Panc1 (cell line): Measurements from ENCODE around the gene DALRD3.

Source experiments
- TF ChIP-seq, protein P1 (sequence below), 2 experiments: IDR thresholded peaks; 2 replicates each; pipeline ENCODE4 v1.6.1; 2011 to 2012; ENCODE audit warnings: low read depth in 2 of 2, control low read depth in 1 of 2, low read length in 1 of 2, mild to moderate bottlenecking in 1 of 2, moderate library complexity in 1 of 2; ENCODE audit not compliant: insufficient read depth in 1 of 2
- TF ChIP-seq, protein P2 (sequence below): fragments of 450-650 bp; IDR thresholded peaks from 2 replicates; pipeline ENCODE4 v1.5.1; 2017; ENCODE audit warnings: mild to moderate bottlenecking

DNA sequence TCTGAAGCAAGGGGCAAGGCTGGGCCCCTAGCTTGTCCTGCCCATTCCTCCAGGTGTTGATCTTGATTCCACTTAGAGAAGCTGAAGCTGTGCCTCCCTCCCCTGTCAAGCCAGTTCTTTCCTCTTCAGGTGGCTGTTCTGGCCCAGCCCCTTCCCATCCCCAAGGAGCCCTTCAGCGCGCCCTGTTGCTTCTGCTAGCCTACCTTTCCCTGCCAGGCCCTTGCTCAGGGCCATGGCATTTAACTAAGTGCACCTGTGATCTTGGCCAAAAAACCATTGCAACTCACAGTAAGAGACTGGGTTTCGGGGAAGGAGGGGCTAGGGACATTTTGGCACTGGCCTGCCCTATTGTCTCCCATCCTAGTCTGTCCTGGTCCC, 13.1 kb downstream of the DALRD3 start:
- TF ChIP-seq, protein P1, sequence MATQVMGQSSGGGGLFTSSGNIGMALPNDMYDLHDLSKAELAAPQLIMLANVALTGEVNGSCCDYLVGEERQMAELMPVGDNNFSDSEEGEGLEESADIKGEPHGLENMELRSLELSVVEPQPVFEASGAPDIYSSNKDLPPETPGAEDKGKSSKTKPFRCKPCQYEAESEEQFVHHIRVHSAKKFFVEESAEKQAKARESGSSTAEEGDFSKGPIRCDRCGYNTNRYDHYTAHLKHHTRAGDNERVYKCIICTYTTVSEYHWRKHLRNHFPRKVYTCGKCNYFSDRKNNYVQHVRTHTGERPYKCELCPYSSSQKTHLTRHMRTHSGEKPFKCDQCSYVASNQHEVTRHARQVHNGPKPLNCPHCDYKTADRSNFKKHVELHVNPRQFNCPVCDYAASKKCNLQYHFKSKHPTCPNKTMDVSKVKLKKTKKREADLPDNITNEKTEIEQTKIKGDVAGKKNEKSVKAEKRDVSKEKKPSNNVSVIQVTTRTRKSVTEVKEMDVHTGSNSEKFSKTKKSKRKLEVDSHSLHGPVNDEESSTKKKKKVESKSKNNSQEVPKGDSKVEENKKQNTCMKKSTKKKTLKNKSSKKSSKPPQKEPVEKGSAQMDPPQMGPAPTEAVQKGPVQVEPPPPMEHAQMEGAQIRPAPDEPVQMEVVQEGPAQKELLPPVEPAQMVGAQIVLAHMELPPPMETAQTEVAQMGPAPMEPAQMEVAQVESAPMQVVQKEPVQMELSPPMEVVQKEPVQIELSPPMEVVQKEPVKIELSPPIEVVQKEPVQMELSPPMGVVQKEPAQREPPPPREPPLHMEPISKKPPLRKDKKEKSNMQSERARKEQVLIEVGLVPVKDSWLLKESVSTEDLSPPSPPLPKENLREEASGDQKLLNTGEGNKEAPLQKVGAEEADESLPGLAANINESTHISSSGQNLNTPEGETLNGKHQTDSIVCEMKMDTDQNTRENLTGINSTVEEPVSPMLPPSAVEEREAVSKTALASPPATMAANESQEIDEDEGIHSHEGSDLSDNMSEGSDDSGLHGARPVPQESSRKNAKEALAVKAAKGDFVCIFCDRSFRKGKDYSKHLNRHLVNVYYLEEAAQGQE (IDR thresholded peaks at IDR 0.05; ENCODE audit: insufficient read depth in 1 of 2, low read depth in 2 of 2, low read length in 1 of 2), result no peak
- TF ChIP-seq, protein P2, sequence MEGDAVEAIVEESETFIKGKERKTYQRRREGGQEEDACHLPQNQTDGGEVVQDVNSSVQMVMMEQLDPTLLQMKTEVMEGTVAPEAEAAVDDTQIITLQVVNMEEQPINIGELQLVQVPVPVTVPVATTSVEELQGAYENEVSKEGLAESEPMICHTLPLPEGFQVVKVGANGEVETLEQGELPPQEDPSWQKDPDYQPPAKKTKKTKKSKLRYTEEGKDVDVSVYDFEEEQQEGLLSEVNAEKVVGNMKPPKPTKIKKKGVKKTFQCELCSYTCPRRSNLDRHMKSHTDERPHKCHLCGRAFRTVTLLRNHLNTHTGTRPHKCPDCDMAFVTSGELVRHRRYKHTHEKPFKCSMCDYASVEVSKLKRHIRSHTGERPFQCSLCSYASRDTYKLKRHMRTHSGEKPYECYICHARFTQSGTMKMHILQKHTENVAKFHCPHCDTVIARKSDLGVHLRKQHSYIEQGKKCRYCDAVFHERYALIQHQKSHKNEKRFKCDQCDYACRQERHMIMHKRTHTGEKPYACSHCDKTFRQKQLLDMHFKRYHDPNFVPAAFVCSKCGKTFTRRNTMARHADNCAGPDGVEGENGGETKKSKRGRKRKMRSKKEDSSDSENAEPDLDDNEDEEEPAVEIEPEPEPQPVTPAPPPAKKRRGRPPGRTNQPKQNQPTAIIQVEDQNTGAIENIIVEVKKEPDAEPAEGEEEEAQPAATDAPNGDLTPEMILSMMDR, result no peak
